GM19455 (cell line): ENCODE measurements around the gene POLD3.
"Not testable (repeated sequence)": the region's sequence is repeated elsewhere in the genome, so short reads cannot be mapped to it uniquely, and the experiment has no call there.

ENCODE experiments used
- ATAC-seq: cut with Tn5 transposase; IDR thresholded peaks from one replicate; pipeline ENCODE4 v1.9.1; 2021; ENCODE audit not compliant: unreplicated experiment

The POLD3 gene

GRCh38 chr11:74581954-74582547 is 10.3 kb upstream of the POLD3 start:
- no peak for ATAC-seq

GRCh38 chr11:74583024-74583624 is 9.3 kb upstream of the POLD3 start:
- ATAC-seq: no peak

- ATAC-seq: not testable (repeated sequence)
Measured at GRCh38 chr11:74590492-74590891, 1.9 kb upstream of the POLD3 start.

- peak; percentile 12 for ATAC-seq
Measured at GRCh38 chr11:74592063-74592440, 330 bp upstream of the POLD3 start.

DNA sequence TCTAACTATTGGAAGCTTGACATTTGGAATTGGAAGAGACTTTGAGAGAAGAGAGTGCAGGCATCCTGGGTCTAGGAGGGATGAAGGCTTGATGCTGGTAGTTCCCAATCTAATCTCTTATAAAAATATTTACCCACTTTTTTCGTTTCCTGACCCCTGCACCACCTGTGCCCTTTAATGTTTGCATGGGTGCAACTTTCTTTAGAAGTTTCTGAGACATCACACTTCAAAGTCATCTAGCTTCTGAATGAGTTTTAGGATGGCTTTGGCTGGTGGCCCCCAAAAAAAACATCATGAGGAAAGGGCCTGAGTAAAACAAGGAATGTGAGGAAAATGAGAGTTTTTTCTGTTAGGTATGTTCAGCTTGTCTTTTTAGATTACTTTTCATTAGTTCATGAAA is 1.1 kb downstream of the POLD3 start:
- no peak for ATAC-seq

GRCh38 chr11:74602637-74603556 is 10.5 kb downstream of the POLD3 start:
- no peak for ATAC-seq

DNA sequence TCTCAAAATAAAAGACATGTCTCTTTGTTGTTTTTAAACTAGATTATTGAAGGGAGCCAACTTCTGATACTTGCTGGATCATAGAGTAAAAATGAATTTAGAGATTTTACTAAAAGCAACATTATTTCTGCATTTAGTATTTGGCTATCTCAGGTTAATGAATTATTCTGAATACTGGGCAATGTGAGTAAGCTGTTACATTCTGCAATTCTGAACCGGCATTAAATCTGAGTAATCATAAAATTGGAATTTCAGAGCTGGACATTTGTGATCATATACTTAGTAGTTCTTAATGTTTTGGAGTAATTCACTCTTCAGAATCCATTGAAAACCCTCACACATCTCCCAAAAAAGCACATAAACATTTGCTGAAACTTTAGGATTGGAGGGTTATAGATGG is 11.5 kb downstream of the POLD3 start:
- ATAC-seq: no peak

- ATAC-seq: no peak
Measured at GRCh38 chr11:74604311-74604710, 11.9 kb downstream of the POLD3 start.

DNA sequence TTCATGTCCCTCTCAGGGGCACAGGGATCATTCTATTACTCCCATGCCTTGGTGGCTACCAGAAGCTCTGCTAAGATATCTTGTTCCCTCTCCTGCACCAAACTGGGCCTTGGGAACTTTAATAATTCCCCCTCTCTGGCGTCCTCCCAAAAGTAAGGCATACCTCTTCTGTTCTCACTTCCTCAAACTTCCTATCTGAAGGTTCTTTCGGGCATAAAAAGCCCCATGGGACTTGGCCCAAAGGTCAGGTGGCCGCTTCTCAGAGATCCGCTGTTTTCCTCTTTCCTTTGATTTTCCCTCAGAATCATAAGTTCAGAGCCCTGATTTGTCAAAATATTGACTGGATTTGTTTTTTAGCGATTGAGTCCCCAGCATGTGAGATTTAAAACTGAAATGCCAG is 13.0 kb downstream of the POLD3 start:
- ATAC-seq: no peak

DNA sequence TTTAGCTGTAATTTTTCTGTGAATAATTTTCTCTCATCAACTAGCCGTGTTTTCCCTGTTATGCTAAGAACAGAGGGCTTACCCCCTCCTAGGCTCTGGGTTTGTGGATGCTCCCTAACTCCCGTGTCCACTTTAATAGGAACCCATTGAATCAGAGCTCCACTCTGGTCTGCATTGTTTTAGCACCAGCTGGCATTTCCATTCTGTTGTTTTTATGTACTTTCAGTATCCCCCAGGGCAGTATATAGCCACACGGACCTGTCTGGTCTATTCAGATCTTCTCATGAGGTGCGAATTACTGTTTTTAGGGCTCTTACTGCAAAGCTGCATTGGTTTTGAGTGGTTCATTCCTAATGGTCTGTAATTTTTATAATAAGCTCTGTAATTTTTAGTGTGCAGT is 16.0 kb downstream of the POLD3 start:
- no peak for ATAC-seq

DNA sequence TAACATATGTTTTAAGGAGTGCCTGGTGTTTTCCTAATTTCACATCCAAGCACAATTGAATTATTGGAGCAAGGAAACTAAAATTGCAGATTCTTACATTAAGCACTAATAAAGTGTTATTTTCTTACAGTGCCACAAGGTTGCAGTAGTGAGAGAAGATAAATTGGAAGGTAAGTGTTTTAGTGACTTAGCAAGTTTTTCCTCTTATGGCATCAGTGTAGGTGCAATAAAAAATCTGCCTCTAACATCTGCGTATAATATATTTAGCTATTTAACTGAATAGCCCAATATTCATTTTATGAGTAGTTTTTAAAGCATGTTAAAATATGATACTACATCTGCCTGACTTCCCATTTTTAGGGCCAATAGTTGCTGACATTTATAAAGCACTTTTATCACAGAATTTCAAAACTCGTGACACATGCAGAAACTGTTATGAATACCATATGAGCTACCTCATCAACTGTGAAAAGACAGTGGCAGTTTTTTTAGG is 19.0 kb downstream of the POLD3 start:
- ATAC-seq: no peak

- ATAC-seq: no peak
Measured at GRCh38 chr11:74612877-74613276, 20.5 kb downstream of the POLD3 start.

DNA sequence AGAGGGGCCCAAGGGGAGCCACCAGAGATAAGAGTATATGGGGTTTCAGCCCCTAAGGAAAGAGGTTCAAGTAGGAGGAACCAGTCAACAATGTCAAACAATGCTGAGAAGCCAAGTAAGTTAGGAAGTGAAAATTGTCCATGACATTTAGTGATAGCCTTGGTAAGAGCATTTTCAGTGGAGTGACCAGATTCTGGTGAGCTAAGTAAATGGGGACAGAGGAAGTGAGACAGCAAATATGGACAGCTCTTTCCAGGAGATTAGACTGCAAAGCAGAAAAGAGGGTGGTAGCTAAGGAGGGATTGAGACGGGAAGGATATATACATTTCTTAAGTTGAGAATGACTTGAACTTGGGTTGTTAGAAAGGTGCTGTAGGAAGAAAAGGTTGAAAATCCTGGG is 22.9 kb downstream of the POLD3 start:
- no peak for ATAC-seq

DNA sequence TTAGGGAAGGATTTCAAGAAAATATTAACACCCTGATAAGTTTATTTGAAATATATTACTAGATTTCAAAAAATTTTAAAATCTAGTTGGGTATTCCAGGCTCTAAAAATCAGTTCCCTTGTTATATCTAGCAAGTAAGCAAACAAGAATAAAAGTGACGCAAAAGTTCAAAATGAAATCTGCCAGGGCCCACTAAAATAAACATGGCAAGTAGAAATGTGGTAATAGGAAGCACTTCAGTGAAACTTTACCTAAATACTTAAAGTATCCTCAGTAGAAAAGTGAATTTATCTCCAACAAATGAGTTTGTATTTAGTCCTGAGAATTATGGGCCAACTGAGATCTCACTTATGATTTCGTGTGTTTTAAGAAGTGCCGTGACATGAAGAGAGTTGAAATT is 23.6 kb downstream of the POLD3 start:
- ATAC-seq: no peak

DNA sequence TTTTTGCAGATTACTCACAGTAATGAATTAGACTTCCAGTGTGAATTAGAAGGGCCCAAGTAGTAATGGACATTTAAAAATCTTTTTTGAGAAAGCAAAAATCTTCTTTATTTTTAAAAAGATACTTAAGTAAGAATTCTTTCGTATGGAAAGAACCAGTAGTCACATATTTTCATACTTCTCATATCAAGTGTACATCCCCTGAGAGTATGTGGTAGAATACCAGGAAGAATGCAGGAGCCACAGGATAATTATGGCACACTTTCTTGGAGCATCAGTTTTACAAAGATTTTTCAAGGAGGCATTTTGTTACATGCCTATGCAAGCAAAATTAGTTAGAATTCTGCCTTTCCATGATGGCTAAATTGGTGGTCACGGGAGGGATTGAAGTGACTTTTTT is 28.1 kb downstream of the POLD3 start:
- ATAC-seq: no peak

DNA sequence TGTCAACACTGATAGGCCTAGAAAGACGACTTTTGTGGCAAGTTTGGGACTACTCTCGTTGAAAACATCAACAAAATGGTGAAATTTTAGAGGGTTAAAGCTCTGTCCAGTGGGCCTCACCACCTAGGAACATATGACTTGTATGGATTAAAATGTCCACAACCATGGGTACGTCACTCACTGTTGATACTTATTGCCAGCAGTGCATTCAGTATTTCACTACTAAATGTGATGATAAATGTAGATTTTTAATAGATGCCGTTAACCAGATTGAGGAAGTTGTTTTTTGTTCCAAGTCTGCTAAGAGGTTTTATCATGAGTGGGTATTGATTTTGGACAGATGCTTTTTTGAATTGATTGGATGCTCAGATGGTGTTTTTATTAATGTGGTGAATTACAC is 33.7 kb downstream of the POLD3 start:
- no peak for ATAC-seq

DNA sequence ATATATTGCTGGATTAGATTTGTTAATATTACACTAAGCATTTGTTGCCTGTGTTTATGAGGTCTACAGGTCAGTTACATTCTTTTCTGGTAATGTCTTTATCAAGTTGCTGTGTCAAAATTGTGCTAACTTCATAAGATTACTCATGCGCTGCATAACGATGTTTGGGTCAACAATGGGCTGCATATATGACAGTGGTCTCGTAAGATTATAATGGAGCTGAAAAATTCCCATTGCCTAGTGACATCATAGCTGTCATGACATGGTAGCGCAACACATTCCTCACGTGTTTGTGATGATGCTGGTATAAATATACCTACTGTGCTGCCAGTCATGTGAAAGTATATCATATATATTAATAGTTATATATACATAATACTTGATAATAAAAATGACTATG is 34.2 kb downstream of the POLD3 start:
- no peak for ATAC-seq

DNA sequence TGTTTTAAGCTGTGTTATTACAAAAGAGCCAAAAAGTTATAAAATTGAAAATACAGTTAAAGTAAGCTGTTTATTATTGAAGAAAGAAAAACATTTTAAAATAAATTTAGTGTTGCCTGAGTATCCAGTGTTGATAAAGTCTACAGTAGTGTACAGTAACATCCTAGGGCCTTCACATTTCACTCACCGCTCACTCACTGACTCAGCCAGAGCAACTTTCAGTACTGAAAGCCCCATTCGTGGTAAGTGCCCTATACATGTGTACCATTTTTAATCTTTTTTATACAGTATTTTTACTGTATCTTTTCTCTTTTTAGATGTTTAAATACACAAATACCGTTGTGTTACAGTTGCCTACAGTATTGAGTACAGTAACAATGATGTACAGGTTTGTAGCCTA is 35.0 kb downstream of the POLD3 start:
- ATAC-seq: no peak

- ATAC-seq: no peak
Measured at GRCh38 chr11:74630043-74630442, 37.7 kb downstream of the POLD3 start.

- ATAC-seq: no peak
Measured at GRCh38 chr11:74633406-74634393, 41.3 kb downstream of the POLD3 start.

DNA sequence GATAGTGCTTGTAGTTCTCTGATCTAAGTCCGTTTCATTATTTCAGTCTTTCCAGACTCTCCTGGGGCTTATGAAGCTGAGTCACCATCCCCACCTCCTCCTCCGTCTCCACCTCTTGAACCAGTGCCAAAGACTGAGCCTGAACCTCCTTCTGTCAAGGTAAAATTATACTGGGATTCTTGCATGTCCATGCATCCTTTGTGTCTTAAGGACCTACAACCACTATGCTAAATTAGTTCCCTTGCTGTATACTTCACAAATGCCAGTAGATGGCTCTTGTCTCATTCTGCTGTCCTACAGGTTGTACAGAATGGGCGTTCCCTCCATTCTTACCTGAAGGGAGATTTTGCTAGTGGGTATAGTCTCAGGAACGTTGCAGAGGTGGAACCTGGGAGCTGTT is 42.2 kb downstream of the POLD3 start:
- no peak for ATAC-seq
